Endothelial cell of umbilical vein (primary cell): ENCODE data around the gene PSMD13. TPM values are rescaled to one million over a fixed set of nuclear protein-coding genes. Genes with fewer than 3 reads are reported as not detected.

Source experiments
- BruUV-seq: library from RNA; stranded (reverse); fragments of 400-500 nt; replicated peaks from 2 replicates; lab custom pipeline; 2021; lab: Mats Ljungman, UMichigan
- CTCF ChIA-PET: fragments of 300-600, 350-600 bp; sonication (Branson Sonifier 250); formaldehyde crosslinking; loops from one replicate; lab custom pipeline; 2021; ENCODE audit warnings: antibody characterized with exemption, inconsistent platforms; lab: Charles Lee
- POLR2A ChIA-PET: fragments of 300-600, 350-600 bp; sonication (Branson Sonifier 250); formaldehyde crosslinking; loops from one replicate; lab custom pipeline; 2021; ENCODE audit warnings: antibody characterized with exemption, inconsistent platforms; lab: Charles Lee
- DNase-seq: peaks from one replicate; pipeline ENCODE4 v3.0.0-alpha.2; 2011; ENCODE audit warnings: low read depth, low spot score
- FAIRE-seq: peaks from 2 replicates; lab custom pipeline; 2011; peaks lifted over from hg19 to GRCh38; lab: Jason Lieb, UNC
- H2AFZ ChIP-seq: 2 replicates; pipeline ENCODE4 v1.6.0; 2012; ENCODE audit warnings: low read depth, low read length, control low read depth, inconsistent platforms
- H3K27ac ChIP-seq: 2 replicates; pipeline ENCODE4 v1.5.1; 2011; ENCODE audit warnings: low read depth, mild to moderate bottlenecking, control low read depth, low read length, moderate library complexity; ENCODE audit not compliant: insufficient read depth
- H3K27me3 ChIP-seq, 2 experiments: 2 replicates each; pipeline versions ENCODE4 v1.6.0 to v1.6.1; 2011; ENCODE audit warnings: low read length in 2 of 2, mixed read lengths in 1 of 2; ENCODE audit not compliant: control insufficient read depth in 2 of 2, insufficient read depth in 2 of 2
- H3K36me3 ChIP-seq, 2 experiments: 2 replicates in 1 of 2; 3 replicates in 1 of 2; pipeline ENCODE4 v1.5.1; 2011; ENCODE audit warnings: low read length in 2 of 2, mild to moderate bottlenecking in 1 of 2, moderate library complexity in 1 of 2; ENCODE audit not compliant: control insufficient read depth in 2 of 2, insufficient read depth in 2 of 2; ENCODE audit errors: extremely low read depth in 1 of 2
- H3K4me1 ChIP-seq: 3 replicates; pipeline ENCODE4 v1.5.1; 2011; ENCODE audit warnings: mild to moderate bottlenecking, low read length; ENCODE audit not compliant: control insufficient read depth, insufficient read depth; ENCODE audit errors: extremely low read depth
- H3K4me2 ChIP-seq: 2 replicates; pipeline ENCODE4 v1.6.1; 2011; ENCODE audit warnings: low read length, control low read depth, mixed read lengths; ENCODE audit not compliant: insufficient read depth
- H3K4me3 ChIP-seq, 3 experiments: fragments of 200-600 bp in 1 of 3; sonication (generic), shearing (Covaris generic) in 1 of 3; replicated peaks in 1 of 3; 2 replicates each; pipeline ENCODE4 v1.5.1; 2011 to 2016; ENCODE audit warnings: control low read depth in 3 of 3, low read length in 3 of 3, mild to moderate bottlenecking in 2 of 3, inconsistent platforms in 1 of 3, low read depth in 1 of 3, moderate library complexity in 1 of 3; ENCODE audit not compliant: insufficient read depth in 1 of 3
- H3K79me2 ChIP-seq: 2 replicates; pipeline ENCODE4 v1.6.0; 2012; ENCODE audit warnings: low read length, inconsistent platforms; ENCODE audit not compliant: control insufficient read depth, insufficient read depth
- H3K9ac ChIP-seq: replicated peaks from 2 replicates; pipeline ENCODE3; 2011; ENCODE audit warnings: low read length, control low read depth; ENCODE audit not compliant: insufficient read depth; ENCODE audit errors: extremely low read depth
- H3K9me1 ChIP-seq: replicated peaks from 3 replicates; pipeline ENCODE4 v1.6.0; 2011; ENCODE audit warnings: mild to moderate bottlenecking, low read length; ENCODE audit not compliant: control insufficient read depth, insufficient read depth; ENCODE audit errors: extremely low read depth
- H3K9me3 ChIP-seq: replicated peaks from 2 replicates; pipeline ENCODE4 v1.5.1; 2012; ENCODE audit warnings: low read length, inconsistent platforms; ENCODE audit not compliant: control insufficient read depth, insufficient read depth
- H4K20me1 ChIP-seq: replicated peaks from 2 replicates; pipeline ENCODE3; 2011; ENCODE audit warnings: mild to moderate bottlenecking, low read length; ENCODE audit not compliant: control insufficient read depth, insufficient read depth; ENCODE audit errors: extremely low read depth
- CTCF ChIP-seq, 2 donors: IDR thresholded peaks; 1 replicate in 1 of 2; 2 replicates in 1 of 2; pipeline ENCODE4 v1.5.1; 2011; ENCODE audit warnings: low read length in 2 of 2, mild to moderate bottlenecking in 2 of 2, moderate library complexity in 2 of 2, control low read depth in 1 of 2, inconsistent platforms in 1 of 2, low read depth in 1 of 2; ENCODE audit not compliant: insufficient read depth in 1 of 2; ENCODE audit errors: extremely low read depth in 1 of 2
- EZH2 ChIP-seq: IDR thresholded peaks from 2 replicates; pipeline ENCODE4 v1.6.1; 2012; ENCODE audit warnings: borderline replicate concordance, low read depth, mild to moderate bottlenecking, moderate library complexity, low read length, inconsistent platforms; ENCODE audit not compliant: severe bottlenecking
- FOS ChIP-seq: IDR thresholded peaks from 2 replicates; pipeline ENCODE4 v1.6.1; 2011; ENCODE audit warnings: mild to moderate bottlenecking, low read length, moderate library complexity, borderline replicate concordance; ENCODE audit not compliant: insufficient read depth
- GATA2 ChIP-seq: IDR thresholded peaks from 2 replicates; pipeline ENCODE4 v1.7.0; 2011; ENCODE audit warnings: low read depth, mild to moderate bottlenecking, moderate library complexity, mixed read lengths, low read length; ENCODE audit not compliant: insufficient read length, insufficient read depth
- MAX ChIP-seq: IDR thresholded peaks from 2 replicates; pipeline ENCODE4 v1.6.1; 2011; ENCODE audit not compliant: insufficient read depth, insufficient read length
- MYC ChIP-seq: IDR thresholded peaks from one replicate; pipeline ENCODE4 v1.6.1; 2011; ENCODE audit warnings: mild to moderate bottlenecking, low read depth, low read length
- POLR2A ChIP-seq: IDR thresholded peaks from 2 replicates; pipeline ENCODE4 v1.6.1; 2012; ENCODE audit warnings: low read depth, mild to moderate bottlenecking, control low read depth, low read length
- dilution Hi-C: fragments of 300-500 bp; cut with MboI; formaldehyde crosslinking; loops from one replicate; pipeline ENCODE4 v1.15.0; 2019; ENCODE audit warnings: low sequenced_read_pairs; ENCODE audit not compliant: extremely low pct_ligation_motif_present
- intact Hi-C: fragments of 100-400 bp; cut with micrococcal nuclease; formaldehyde crosslinking; loops from one replicate; pipeline ENCODE4 v1.10.0; 2022
- polyA plus RNA-seq, 4 experiments: library from polyadenylated mRNA; depleted of rRNA in 3 of 4; stranded (reverse) in 3 of 4; unstranded in 1 of 4; fragments of >200 nt; gene quantifications; 2 replicates each; pipeline versions ENCODE4 v1.2.1 to v1.2.3, GENCODE V29; 2011 to 2012; ENCODE audit warnings: missing spikeins in 1 of 4
- total RNA-seq: library from RNA; stranded (reverse); gene quantifications from 2 replicates; pipeline ENCODE4 v1.2.3, GENCODE V29; 2021

Gene PSMD13
- total and polyA plus RNA-seq, 2 donors (not counting 3 experiments of a cell fraction or from before 2014, with no cell fraction given) = 168 to 214 TPM

- no peak overlapping the region for H3K4me3 ChIP-seq
- intact Hi-C loops = no loop called here
- FAIRE-seq (no peak), DNase-seq (no peak)
- no TSS peak for BruUV-seq
- H3K9me1 ChIP-seq = no peaks in the 10 kb centered on the region
- no peaks in the 10 kb centered on the region for H4K20me1 ChIP-seq
- H3K27ac ChIP-seq = no peak overlapping the region
- H3K27me3 ChIP-seq = peaks cover 42 to 48% of the 10 kb centered on the region in 2 experiments
- ChIA-PET POLR2A (no interaction called here), CTCF (interaction anchor here (1.0 to 1.4 kb wide), 2 partner anchors 11 to 24 kb away, joined by 3 read pairs; no protein-coding TSS in a partner anchor)
- no peaks in the 10 kb centered on the region for H3K79me2 ChIP-seq
- H3K9ac ChIP-seq = no peak overlapping the region
- H3K9me3 ChIP-seq = no peaks in the 10 kb centered on the region
- no peak overlapping the region for H3K4me2 ChIP-seq
- dilution Hi-C loops = no loop called here
- H3K4me1 ChIP-seq = no peaks in the 10 kb centered on the region
- no peak overlapping the region for H2AFZ ChIP-seq
- TF ChIP-seq EZH2 (no peak), CTCF (IDR thresholded peaks at IDR 0.05; ENCODE audit: extremely low read depth in 1 of 2, insufficient read depth in 1 of 2, low read depth in 1 of 2, low read length in 2 of 2) (no peak), MAX (no peak), POLR2A (no peak), FOS (no peak), GATA2 (no peak), MYC (no peak)
- H3K36me3 ChIP-seq = no peaks in the 10 kb centered on the region
Measured at GRCh38 chr11:282171-282570, 45.4 kb downstream of the PSMD13 start.
